Stimulated activated CD4-positive, alpha-beta T cell treated with anti-CD3 and anti-CD28 coated beads, Interleukin-2, amount 100 ng/mL, for 24 hours (primary cell): ENCODE measurements around the gene SGSH.
"Not testable (repeated sequence)": the region's sequence is repeated elsewhere in the genome, so short reads cannot be mapped to it uniquely, and the experiment has no call there.

Experiments
- DNase-seq, 2 donors: peaks; one replicate each; pipeline ENCODE4 v3.0.0-alpha.2; 2020

SGSH gene

DNA sequence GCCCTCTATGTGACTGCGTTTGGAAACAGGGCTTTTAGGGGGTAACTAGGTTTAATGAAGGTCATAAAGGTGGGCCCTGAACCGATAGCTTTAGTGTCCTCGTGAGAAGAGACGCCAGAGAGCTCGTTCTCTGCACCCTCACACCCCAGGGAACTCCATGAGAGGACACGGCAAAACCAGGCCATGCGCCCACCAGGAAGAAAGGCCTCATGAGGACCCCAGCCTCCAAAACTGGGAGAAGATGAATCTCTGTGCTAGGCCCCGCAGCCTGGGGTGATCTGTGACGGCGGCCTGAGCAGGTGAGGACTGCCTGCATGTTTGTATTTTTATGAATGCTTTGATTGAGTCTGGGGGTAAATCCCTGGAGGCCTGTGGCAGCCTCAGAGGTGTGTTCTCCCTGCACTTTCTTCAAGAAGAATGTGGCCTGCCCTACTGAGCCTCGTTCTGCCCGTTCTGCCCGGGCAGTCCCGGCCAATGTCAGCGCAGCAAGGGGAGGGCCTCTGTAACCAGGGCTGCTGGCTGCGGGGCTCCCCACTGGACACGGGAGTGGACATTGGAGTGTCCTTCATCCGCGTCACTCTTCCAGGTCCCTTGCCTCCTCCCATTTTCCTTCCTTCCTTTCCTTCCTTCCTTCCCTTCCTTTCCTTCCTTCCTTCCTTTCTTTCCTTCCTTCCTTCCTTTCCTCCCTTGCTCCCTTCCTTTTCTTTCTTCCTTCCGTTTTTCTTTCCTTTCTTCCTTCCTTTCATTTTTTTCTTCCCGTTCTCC lies 33.7 kb upstream of the SGSH start:
- no peak for DNase-seq

DNA sequence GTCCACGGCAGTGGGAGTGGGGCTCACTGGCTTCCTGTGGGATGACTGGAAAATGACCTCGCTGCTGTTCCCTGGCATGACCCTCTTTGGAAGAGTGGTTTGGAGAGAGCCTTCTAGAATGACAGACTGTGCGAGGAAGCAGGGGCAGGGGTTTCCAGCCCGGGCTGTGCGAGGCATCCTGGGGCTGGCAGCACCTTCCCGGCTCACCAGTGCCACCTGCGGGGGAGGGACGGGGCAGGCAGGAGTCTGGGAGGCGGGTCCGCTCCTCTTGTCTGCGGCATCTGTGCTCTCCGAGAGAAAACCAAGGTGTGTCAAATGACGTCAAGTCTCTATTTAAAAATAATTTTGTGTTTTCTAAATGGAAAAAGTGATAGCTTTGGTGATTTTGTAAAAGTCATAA lies 32.7 kb upstream of the SGSH start:
- DNase-seq: peak; percentile 88 to 89

DNA sequence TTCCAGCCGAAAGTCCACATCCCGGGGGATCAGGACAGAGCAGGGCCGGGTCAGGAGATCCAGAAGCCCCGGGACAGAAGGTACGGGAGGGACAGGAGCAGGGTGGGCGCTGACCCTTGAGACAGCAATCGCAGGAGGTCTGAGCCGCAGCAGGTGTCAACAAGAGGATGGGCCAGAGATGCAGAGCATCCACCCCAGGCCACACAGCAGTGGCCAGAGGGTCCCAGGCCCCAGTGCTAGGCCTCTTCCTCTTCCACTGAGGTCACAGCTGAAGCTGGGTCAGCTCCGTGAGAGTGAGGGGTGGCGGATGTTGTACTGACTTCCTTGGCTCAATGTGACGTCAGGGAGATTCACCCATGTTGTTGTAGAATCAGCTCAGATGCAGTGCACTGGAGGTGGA lies 31.8 kb upstream of the SGSH start:
- DNase-seq: no peak

DNA sequence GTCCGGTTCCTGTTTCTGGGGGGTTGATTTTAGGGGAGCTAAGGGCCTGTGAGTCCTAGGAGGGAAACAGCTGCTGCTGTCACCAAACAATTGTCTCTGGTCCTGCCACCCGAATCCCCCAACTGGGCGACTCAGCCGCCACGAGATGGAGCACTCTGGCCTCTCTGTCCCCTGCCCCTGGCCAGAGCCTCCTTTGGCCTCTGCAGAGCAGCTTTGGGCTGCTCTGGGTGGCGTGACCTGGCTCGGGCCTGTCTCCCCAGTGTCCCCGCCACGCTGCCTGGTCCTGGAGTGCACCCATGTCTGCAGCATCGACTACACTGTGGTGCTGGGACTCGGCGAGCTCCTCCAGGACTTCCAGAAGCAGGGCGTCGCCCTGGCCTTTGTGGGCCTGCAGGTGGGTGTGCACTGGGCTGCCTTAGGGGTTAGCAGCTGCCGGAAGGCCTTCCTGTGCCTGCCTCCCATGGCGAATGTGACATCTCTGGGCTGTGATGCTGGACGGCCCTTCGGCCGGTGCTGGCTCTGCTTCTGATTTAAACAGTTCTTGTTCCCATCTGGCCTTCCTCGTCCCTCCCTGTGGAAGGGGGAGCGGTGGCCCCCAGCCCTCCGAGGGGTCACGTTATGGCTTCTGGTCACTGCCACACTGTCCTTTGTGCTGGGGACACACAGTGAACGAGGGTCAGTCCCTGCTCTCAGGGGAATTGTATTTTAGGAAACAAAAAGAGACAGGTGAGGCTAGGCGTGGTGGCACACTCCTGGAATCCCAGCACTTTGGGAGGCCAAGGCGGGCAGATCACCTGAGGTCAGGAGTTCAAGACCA lies 29.0 kb upstream of the SGSH start:
- no peak for DNase-seq

DNA sequence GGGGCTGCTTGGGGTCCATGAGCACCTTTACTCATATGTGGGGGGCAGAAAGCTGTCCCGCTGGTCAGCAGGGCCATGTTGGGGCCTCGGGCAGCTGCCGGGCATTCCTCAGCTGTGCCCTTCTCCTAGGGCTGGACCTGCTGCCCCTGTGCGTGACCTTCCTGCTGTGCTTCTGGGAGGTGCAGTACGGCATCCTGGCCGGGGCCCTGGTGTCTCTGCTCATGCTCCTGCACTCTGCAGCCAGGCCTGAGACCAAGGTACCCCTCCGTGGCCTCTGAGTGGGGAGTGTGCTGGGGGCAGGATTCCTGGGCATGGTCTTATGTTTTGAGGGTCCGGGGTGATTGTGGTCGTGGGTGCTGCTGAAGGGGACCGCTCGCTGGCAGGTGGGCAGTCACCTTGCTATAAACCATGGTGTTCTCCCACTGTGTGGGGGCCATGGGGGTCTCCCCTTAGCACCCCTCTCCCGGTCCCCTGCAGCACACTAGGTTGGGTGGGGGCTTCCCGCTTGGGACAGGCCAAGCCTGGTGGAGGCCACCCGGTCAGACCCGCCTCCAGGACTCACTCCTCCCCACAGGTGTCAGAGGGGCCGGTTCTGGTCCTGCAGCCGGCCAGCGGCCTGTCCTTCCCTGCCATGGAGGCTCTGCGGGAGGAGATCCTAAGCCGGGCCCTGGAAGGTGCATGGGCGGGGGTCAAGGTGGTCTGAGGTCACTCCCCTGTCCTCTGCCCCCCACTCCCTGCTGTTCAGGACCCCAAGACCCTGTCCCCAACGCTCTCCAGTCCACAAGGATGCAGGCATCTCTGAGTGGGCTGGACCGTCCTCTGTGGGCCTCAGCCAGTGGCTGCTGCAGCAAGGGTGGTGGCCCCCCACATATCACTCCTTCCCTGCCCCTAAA lies 28.1 kb upstream of the SGSH start:
- no peak for DNase-seq

DNA sequence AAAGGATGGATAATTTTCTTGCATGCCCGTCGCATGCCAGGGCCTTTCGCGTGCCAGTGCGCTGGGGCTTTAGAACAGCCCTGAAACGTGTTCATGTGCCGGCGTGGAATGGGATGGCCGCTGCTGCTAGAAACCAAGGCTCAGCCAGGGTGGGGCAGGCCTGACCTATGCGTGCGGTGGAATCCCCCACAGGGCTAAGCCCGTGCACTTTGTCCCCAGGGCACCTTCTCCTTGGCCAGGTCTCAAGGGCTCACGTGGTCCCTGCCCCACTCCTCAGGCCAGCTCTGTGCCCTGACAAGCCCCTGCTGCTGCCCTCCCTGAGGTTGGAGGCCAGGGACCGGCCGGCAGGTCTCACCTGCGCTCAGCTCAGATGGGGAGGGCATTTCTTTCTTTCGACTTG lies 27.4 kb upstream of the SGSH start:
- no peak for DNase-seq

DNA sequence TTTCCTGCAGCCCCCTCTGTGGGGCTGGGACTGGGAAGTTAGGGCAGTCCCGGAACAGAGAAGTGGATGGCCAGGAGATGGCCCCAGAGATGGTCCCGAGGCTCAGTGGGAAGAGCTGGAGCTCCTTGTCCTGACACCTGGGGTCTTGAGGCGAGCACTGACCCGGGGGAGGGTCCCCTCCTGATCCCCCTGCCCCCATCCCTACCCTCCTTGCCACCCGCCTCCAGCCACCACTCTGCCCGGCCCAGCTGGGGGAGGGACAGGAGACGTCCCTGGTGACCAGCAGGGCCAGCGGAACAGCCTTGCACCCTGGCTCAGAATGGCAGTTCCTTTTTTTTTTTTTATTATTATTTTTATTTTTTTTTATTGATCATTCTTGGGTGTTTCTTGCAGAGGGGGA lies 26.6 kb upstream of the SGSH start:
- no peak for DNase-seq

DNA sequence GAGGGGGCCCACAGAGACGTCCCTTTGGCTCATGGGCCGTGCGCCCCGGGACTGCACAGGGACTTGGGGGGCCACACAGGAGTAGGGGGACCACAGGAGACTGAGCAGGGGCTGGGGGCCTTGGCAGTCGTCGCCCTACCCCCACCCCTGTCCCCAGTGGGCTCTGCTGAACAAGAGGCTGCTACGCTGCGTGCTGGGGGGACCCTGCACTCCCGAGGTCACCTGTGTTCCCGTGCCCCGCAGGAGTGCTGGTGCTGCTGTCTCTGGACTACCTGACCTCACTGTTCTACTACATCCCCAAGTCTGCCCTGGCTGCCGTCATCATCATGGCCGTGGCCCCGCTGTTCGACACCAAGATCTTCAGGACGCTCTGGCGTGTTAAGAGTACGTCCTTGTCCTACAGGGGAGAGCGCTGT lies 26.1 kb upstream of the SGSH start:
- no peak for DNase-seq

DNA sequence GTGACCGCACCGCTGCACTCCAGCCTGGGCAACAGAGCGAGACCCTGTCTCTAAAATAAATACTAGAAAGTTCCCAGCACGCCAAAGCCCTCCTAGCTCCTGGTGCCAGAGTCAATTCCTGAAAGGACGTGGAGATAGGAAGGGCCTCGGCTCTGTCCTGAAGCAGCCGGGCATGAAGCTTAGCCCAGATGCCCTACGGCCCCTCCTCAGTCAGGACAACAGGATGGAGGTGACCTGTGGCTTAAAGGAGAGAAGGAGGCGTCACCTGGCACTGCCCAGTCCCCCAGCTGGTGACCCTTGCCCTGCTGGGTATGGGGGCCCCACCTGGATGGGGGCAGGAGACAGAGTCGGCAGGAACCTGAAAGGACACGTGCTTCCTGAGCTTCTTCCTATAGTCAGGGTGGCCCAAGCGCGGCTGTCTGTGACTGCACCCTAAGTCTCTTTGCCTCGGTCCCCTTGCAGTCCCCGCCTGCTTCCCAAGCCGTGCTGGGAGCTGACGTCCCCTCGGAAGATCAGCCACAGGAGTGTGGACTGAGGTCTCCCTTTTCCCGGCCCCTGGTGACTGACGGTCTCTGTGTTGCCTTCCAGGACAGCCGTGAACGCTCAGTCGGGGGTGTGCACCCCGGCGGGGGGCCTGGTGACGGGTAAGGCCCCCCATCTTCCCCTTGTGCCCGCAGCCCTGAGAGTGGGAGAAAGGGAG lies 25.6 kb upstream of the SGSH start:
- no peak for DNase-seq

DNA sequence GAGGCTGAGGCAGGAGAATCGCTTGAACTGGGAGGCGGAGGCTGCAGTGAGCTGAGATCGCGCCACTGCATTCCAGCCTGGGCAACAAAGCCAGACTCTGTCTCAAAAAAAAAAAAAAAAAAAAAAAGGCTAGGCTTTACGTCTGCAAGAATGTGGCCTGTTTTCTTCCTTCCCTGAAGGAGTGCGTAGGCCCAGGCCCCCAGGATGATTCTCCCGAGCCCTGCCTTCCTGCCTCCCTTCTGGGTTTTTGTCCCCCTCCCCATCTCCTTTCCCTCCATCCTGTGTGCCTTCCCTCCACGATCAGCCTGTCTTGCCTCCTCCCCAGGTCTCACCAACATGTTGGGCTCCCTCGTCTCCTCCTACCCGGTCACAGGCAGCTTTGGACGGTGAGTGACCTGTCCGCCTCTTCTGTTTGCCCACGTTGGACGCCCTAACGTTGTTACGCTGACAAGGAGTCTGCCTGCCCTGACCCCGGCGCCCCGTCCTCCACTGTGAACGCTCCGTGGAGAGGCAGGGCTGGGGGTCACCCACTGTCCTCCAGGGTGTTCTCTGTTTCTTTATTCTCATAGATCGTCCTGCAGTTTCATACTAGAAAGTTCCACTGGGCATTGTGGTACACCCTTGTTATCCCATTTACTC lies 24.9 kb upstream of the SGSH start:
- DNase-seq: no peak

DNA sequence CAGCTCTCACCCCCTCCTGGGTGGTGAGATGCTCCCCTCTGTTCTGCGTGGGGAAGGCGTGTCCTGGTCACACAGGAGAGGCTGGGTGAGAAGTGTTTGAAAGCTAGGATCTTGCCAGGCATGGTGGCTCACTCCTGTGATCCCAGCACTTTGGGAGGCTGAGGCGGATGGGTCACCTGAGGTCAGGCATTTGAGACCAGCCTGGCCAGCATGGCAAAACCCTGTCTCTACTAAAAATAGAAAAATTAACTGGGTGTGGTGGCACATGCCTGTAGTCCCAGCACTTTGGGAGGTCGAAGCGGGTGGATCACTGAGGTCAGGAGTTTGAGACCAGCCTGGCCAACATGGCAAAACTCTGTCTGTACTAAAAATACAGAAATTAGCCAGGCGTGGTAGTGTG lies 24.3 kb upstream of the SGSH start:
- DNase-seq: not testable (repeated sequence)

DNA sequence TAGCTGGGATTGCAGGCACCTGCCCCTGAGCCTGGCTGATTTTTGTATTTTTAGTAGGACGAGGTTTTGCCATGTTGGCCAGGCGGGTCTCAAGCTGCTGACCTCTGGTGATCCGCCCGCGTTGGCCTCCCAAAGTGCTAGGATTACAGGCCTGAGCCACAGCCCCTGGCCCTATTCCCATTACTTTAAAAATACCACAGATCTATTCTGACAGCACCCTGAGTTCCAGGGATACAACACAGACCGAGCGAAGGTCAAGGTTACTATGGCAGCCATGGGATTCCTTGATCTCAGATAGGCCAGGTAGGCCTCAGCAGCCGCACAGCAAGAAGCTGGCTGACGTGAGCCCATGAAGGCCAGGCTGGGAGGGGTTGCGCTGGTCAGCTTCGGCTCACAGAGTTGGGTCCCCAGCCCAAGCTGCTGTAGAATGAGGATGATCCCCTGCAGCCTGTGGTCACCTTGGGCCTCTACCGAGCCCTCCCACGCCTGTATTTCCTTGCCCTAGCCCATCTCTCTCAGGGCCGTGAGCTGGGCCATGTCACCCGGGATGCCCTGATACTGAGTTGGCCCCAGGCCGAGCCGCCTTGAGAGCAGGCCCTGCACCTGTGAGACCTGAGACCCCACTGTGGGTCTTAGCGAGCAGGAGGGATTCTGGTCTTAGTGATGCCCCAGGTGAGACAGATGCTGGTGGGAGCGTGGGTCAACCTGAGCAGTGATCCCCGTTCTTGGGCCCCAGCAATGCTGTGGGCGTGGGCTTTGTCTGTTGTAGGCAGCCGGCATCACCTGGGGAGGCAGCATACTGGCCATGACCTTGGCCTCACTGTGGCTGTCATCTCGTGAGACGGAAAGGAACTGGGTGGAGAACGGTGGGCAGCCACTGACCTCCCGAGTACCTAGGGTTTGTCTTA lies 23.6 kb upstream of the SGSH start:
- DNase-seq: no peak

DNA sequence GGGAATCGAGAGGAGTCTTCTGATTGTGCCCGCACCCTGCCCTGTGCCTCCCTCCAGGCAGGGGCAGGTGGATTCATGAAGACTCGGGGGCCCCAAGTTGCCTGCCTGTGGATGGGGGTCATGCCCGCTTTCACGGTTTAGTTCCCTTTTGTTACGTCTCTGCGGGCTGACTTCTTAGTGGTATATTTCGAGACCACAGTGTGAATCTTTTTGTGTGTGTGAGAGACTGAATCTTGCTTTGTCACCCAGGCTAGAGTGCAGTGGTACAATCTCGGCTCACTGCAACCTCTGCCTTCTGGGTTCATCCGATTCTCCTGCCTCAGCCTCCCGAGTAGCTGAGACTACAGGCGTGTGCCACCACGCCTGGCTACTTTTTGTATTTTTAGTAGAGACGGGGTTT lies 22.4 kb upstream of the SGSH start:
- DNase-seq: no peak

DNA sequence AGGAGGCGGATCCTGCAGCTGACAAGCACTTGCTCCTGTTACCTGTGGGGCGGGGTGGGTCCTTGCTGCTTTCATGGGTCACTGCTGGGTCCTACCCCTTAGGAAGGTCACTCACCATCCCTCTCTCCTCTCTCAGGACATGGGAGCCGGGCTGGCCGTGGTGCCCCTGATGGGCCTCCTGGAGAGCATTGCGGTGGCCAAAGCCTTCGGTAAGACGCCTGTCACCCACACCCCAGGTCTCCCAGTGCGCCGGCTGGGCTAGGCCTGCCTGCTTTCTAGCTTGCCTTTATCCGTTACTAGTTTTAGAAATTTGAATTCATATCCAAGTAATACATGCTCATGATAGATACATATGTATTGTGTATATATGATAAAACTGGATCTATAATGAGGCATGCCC lies 17.3 kb upstream of the SGSH start:
- DNase-seq: no peak

DNA sequence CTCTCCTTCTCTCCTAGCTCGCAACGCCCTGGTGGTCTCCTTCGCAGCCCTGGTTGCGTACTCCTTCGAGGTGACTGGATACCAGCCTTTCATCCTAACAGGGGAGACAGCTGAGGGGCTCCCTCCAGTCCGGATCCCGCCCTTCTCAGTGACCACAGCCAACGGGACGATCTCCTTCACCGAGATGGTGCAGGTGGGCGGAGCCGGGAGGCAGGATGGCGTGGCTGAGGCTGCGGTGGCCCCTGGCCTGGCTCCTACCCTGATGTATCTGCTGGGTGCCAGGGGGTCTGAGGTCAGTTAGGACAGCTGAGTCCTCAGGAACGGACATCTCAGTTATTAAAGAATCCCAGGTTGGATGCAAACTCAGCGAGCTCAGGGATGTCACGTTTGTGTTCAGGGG lies 16.8 kb upstream of the SGSH start:
- DNase-seq: no peak

DNA sequence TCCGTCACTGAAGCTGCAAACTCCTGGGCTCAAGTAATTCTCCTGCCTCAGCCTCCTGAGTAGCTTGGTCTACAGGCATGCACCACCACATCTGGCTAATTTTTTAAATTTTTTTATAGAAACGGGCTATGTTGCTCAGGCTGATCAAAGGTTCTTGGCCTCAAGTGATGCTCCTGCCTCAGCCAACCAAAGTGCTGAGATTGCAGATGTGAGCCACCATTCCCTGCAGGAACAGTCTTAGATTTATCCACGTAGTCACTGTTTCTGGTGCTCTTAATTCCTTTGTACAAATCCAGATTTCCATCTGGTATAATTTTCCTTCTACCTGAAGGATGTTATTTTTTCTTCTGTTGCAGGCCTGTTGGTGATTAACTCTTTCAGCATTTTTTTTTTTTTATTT lies 13.1 kb upstream of the SGSH start:
- DNase-seq: no peak

DNA sequence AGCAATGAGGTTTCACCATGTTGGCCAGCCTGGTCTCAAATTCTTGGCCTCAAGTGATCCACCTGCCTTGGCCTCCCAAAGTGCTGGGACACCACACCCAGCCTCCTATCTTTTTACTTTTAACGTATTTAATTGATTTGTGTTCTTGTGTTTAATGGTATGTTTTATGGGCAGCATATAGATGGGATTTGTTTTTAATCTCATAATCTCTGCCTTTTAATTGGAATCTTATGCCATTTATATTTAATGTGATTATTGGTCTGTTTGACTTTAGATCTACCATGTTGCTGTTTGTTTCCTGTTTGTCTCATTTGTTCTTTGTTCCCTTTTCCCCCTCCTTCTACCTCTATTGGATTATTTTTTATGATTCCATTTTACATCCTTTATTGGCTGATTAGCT lies 12.3 kb upstream of the SGSH start:
- no peak for DNase-seq

DNA sequence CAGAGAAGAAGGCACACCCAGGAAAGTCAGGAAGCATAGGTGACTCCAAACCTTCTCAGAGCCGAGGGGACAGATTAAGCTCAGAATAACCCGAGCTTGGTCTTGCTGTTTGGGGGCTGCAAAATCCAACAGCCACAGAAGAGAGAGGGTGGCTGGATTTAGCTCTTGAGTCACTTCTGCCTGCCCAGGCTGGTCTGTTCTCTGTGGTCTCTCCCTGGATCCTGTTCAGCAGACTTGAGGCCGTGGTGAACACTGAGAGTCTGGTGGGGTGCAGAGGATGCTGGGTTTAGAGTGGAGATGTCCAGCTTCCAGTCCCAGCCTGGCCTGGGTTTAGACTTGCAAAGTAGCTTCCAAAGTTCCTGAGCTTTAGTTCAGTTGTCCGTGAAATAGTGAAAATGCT lies 8.9 kb upstream of the SGSH start:
- DNase-seq: no peak

DNA sequence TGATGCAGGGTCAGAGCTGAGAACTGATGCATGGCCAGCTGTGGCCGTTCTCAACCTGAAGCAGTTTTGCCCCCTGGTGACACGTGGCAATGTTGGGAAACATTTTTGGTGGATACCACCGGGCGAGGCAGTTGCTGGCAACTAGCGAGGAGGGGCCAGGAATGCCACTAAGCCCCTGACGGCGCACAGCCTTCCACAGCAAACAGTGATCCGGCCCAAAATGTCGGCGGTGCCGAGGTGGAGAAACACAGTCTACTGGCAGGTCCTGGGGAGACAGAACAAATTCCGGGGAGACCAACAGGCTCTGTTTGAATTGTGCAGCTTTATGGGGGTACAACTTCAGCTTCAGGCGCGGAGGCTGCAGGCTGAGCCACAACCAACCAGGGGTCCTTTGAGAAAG lies 8.3 kb upstream of the SGSH start:
- no peak for DNase-seq

DNA sequence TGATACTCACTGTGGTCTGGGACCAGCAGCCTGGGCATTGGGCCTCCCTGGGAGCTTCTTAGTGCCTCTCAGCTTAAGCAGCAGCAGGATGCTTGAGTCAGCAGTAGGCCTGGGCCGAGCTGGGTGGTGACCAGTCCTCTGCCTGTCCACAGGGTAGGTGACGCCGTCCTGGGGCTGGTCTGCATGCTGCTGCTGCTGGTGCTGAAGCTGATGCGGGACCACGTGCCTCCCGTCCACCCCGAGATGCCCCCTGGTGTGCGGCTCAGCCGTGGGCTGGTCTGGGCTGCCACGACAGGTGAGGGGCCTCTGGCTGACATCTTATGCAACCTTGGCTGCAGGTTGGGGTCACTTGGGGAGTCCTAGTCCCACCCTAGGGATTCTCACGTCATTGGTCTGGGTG lies 7.5 kb upstream of the SGSH start:
- DNase-seq: no peak

DNA sequence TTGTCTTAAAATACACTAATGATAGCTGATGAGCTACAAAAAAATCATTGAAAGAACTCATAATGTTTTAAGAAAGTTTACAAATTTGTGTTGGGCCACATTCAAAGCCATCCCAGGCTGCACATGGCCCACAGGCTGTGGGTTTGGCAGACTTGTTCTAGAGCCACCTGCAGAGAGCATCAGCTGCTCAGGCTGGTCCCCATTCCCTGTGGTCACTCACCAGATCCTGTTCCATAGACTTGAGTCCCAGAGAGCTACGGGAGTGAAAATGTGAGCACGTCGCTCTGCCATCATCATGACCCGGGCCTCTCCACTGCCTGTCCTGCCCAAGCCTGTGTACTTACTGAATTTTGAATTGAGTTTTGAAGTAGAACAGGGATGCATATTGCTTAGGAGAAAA lies 7.0 kb upstream of the SGSH start:
- DNase-seq: no peak
